ENCODE measurements around the gene UQCRC2.
"Not testable (repeated sequence)": the region's sequence is repeated elsewhere in the genome, so short reads cannot be mapped to it uniquely, and the experiment has no call there.

UQCRC2 gene

DNA sequence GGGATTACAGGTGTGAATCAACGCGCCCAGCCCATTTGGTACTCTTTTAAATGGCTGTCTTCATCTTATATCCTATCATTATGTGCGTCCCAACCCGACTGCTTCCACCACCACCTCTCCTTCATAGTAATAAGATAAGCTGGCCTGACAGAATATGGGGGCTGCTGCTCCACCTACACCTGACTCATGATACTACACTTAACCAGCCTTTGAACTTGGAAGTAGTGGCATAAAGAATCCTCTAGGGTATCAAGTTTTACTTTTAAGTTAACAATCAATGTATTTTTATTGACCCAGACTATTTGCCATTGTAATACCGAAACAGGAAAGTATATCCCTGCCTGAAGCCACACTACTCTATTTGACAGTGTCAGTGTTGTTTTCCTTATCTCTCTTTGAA is 28.9 kb downstream of the UQCRC2 start:
- no peak for DNase-seq (ENCODE audit: low spot score)

DNA sequence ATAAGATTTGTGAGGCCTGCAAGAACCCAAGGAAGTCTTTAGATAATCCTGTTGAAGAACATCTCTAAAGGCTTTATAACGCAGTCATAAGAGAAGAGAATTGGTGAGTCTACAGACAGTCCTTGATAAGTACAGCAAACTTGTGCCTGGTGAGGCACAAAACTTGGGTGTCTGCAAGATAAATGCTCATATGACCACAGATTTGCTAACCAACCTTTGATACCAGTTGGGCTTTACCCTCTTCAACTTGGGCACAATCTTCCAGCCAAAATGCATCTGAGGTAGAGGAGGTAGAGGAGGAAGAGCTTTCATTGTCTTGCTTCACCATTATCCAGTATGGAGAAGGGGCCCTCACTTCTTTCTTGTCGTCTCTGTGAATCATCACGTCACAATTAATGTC is 30.9 kb downstream of the UQCRC2 start:
- no peak for DNase-seq (ENCODE audit: low spot score)

GRCh38 chr16:21985524-21985923 is 32.4 kb downstream of the UQCRC2 start:
- no peak for DNase-seq (ENCODE audit: low spot score)

DNA sequence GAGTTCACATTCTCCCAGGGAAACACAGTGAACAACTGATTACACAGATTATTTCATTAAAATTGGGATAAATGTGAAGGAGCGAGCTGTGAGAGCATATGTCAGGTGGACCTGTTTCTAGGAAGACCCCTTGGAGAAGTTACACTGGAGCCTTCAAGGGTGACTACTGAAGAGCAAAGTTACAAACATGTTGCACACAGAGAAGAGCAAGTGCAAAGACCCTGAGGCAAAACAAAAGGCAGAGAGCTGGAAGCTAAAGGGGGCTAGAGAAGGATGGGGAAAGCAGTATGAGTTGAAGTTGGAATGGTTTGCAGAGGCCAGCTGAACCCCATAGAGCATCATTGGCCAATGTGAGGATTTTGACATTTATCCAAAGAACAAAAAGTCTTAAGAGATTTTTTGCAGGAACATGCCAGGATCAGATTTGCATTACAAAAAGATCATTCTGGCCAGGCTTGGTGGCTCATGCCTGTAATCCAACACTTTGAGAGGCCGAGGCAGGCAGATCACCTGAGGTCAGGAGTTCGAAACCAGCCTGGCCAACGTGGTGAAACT is 33.6 kb downstream of the UQCRC2 start:
- no peak for DNase-seq (ENCODE audit: low spot score)

- peak; percentile 8 for DNase-seq (ENCODE audit: low spot score)
These were observed 34.3 kb downstream of the UQCRC2 start for GRCh38 chr16:21987498-21987897.

DNA sequence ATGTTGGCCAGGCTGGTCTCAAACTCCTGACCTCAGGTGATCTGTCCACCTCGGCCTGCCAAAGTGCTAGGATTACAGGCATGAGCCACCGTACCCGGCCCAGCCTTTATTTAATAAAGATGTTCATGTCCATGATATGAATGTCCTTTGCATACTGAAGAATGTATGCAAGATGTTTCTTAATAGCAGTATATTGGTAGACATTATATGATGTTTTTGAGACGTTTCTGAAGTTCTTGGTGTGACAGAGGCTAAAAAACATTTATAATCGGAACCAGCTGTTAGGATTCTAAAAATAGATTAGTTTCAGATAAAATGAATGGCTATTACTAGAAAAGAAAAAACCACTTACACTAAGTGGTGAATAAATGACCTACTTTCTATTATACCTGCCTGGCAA is 36.0 kb downstream of the UQCRC2 start:
- DNase-seq (ENCODE audit: low spot score) = no peak

DNA sequence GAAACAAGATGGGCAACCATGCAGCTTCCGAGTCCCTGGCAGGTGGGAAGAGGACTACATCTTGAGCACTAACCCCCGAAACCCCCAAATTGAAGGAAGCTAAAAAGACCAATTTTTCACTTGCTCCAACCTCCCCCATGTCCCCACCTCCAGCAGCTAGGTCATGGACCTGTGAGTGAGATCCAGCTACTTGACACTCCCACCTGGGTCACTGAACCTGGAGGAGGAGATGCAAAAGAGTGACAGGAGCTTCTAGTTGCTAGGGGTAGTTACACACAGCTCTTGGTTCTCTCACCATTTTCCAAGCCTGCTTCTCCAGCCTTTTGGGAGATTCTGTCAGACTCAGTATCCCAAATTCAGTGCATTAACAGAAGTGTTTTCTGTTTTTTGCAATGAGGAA is 36.6 kb downstream of the UQCRC2 start:
- DNase-seq (ENCODE audit: low spot score) = no peak

- DNase-seq (ENCODE audit: low spot score) = no peak
These were observed 37.3 kb downstream of the UQCRC2 start for GRCh38 chr16:21990381-21990944.

DNA sequence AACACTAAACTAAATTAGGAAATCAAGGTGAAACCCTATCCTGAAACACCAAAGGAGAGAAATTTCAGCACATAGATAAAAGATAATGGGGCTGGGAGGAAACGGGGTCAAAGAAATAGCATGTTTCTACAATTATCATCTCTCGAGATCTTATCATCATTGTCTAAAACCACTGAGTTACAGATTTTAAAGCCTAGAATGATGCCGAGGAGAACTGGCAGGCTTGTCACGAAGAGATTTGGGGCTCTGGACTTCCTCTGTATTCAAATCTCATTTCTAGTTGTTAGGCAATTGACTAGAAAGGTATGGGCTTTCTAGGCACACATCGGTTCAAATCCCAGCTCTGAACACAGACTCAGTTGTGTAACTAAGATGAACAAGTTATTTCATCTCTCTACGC is 38.5 kb downstream of the UQCRC2 start:
- DNase-seq (ENCODE audit: low spot score) = no peak

DNA sequence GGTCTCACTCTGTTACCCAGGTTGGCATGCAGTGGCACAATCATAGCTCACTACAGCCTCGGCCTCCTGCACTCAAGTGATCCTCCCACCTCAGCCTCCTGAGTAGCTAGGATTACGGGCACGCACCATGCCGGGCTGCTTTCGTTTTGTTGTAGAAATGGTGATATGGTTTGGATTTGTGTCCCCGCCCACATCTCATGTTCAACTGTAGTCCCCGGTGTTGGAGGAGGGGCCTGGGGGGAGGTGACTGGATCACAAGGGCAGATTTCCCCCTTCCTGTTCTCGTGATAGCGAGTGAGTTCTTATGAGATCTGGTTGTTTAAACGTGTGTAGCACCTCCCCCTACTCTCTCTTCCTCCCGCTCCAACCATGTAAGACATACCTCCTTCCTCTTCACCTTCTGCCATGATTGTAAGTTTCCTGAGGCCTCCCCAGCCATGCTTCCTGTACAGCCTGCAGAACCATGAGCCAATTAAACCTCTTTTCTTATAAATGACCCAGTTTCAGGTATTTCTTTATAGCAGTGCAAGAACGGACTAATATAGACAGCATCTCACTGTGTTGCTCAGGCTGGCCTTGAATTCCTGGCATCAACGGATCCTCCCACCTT is 41.8 kb downstream of the UQCRC2 start:
- DNase-seq (ENCODE audit: low spot score) = no peak

- no peak for DNase-seq (ENCODE audit: low spot score)
These were observed 43.9 kb downstream of the UQCRC2 start for GRCh38 chr16:21996923-21997696.

DNA sequence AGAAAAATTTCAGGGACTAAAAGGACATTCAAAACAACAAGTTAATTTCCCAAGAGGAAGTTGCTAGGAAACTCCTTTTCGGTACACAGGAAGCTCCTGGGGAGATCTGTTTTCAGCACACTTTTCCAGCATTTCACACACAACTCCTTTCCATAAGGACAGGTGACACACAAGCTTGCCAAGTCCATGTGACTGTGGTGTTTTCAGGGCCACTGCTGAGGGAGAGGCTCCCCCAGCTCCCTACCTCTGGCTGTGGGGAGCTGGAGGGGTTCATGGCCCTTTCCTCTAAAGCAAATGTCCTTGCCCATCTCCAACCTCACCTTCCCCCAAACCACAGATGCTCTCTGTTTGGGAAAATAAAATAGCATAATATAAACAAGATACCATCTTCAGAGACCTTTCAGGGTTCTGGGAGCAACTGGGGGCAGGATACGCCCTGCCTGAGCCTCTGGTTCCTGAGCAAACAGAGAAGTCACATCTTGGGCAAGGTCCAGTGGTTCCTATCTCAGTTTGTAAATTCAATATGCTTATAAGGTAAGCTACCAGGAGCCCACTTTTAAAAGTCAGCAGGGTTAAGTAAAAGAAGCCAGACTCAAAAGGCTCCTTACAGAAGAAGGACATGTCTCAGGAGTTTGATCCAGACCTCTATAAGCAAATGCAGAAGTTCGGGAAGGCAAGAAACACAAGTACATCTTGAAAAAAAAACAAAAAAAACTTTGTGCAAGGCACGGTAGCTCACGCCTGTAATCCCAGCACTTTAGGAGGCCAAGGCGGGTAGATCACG is 44.7 kb downstream of the UQCRC2 start:
- DNase-seq (ENCODE audit: low spot score) = no peak

- DNase-seq (ENCODE audit: low spot score) = peak; percentile 45
These were observed 48.4 kb downstream of the UQCRC2 start for GRCh38 chr16:22001591-22001990.

DNA sequence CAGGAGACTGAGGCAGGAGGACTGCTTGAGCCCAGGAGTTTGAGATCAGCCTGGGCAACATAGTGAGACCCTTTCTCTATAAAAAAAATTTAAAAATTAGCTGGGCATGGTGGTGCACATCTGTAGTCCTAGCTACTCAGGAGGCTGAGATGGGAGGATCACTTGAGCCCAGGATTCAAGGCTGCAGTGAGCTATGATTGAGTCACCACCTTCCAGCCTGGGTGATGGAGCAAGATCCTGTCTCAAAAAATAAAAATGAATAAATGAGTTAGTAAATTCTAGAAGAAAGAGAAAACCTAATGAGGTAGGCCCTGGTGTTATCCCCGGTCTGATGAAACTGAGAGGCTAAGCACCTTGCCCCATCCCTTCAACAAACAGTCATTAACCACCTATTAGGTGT is 48.9 kb downstream of the UQCRC2 start:
- not testable (repeated sequence) for DNase-seq (ENCODE audit: low spot score)

DNA sequence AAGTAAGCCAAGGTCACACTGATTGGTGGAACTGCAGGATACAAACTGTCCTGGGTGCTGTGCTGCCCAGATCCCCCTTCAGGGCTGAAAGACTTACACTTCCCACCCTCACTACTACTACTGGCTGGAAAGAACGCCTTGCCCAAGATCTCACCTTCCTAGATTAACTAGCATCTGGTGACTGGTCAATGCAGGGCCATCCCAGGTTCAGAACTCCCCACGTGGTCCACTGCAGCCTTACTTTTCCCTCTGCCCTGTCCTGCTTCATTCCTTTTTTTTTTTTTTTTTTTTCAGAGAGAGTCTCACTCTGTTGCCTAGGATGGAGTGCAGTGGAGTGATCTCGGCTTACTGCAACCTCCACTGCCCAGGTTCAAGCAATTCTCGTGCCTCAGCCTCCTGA is 50.0 kb downstream of the UQCRC2 start:
- DNase-seq (ENCODE audit: low spot score) = no peak

GRCh38 chr16:22004341-22004740 is 51.2 kb downstream of the UQCRC2 start:
- DNase-seq (ENCODE audit: low spot score) = no peak

DNA sequence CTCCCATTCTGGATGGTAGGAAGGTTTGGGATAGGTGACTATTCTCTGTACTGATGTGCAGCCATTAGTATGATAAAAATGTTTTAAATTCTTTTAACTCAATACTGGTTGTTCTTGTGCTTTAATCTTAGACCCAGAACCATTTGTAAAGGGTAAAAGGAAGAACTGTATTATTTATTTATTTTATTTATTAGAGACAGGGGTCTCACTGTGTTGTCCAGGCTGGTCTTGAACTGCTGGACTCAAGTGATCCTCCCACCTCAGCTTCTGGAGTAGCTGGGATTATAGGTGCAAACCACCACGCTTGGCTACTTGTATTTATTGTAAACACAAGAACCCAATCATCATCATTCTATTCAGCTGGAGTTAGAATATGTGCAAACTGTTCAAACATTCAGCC is 52.6 kb downstream of the UQCRC2 start:
- no peak for DNase-seq (ENCODE audit: low spot score)

DNA sequence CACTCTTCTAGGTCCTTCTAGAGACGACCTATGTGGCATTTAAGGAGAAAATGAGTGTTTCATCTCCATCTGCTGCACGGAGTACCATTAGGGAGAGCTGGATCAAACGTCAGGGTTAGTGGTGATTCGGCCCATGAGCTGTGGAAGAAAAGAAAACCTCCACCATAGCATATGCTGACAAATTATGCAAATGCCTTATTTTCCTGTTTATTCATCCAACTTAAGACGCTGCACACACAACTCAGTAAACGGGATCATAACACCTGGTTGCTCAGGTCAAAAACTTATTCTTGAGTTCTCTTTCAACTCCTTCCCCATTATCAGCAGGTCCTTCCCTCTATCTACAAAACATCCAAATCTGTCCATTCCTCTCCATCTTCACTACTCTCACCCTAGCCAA is 53.5 kb downstream of the UQCRC2 start:
- DNase-seq (ENCODE audit: low spot score) = no peak

DNA sequence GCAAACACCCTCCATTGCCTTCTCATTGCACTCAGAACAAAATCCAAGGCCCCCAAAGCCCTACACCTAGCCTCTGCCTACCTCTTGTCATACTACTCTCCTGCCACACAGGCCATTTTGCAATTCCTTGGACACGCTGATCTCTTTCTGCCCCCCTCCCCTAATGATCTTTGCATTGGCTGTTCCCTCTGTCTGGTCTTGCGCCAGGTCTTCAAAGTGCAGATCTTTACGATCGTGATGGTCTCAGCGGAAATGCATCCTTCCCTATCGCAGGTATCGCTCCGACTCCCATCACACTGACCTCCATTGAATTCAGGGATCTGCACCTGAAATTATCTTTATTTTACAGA is 54.0 kb downstream of the UQCRC2 start:
- DNase-seq (ENCODE audit: low spot score) = no peak

DNA sequence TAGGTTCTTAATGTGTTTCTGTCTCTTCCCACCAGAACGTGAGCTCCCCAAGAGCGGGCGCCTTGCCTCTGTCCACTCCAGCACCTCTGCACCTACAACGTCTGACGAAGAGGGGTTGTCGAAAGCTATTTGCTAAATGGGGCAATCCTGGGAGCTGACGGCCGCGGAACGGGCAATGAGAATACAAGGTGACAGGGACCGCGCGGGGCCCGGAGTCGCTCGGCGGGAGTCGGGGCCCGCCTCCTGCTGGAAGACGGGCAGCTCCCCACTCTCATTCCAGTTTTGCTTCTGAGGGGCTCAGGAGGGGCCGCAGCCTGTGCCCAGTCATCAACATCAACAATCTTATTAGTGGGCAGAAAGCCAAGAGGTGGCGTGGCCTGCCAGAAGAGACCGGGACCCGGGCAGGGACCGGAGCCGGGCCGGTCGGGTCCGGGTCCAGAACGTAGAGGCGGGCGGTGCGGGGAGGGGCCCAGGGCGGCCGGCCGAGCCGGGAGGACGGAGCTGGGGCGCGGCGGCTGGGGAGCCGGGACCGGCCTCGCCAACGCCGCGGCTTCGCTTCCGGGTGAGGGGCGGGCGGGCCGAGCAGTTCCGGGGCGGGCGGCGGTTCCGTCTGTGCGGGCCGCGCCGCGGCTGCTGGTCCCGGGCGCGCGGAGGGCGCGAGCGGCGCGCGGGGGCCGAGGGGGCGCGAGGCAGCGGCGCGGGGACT is 54.5 kb downstream of the UQCRC2 start, which contains the start of gene MOSMO:
MOSMO (plus strand) TSS at position 603 of the 706 bp plus-strand sequence. CDS start 191 bp downstream, outside the sequence.
- DNase-seq (ENCODE audit: low spot score) = peak; percentile 63

- peak; percentile 6 for DNase-seq (ENCODE audit: low spot score)
These were observed 55.3 kb downstream of the UQCRC2 start for GRCh38 chr16:22008215-22009059.

Measured in kidney tubule cell (primary cell).